Measurements from ENCODE around the gene PCNX2.

Gene PCNX2

GRCh38 chr1:233327651-233328141 lies 32.2 kb upstream of the PCNX2 start, which contains the start of gene MAP3K21:
MAP3K21 (plus strand) TSS chr1:233327724; CDS start chr1:233328029, 305 bp downstream.
- peak within 1 kb of the TSS; percentile 41 for H3K4me3 ChIP-seq (ENCODE audit: low read depth, low read length)
- no peak for TF ChIP-seq CTCF (IDR thresholded peaks at IDR 0.05; ENCODE audit: low read depth, low read length)

- H3K4me3 ChIP-seq (ENCODE audit: low read depth, low read length) = no peak overlapping the region
- TF ChIP-seq CTCF (IDR thresholded peaks at IDR 0.05; ENCODE audit: low read depth, low read length) = no peak
These were observed 31.5 kb upstream of the PCNX2 start for GRCh38 chr1:233326811-233327650.

GRCh38 chr1:233326319-233326718 lies 30.8 kb upstream of the PCNX2 start:
- H3K4me3 ChIP-seq (ENCODE audit: low read depth, low read length) = no peak overlapping the region
- TF ChIP-seq CTCF (IDR thresholded peaks at IDR 0.05; ENCODE audit: low read depth, low read length) = no peak

GRCh38 chr1:233323718-233324117 lies 28.2 kb upstream of the PCNX2 start:
- H3K4me3 ChIP-seq (ENCODE audit: low read depth, low read length) = no peak overlapping the region
- no peak for TF ChIP-seq CTCF (IDR thresholded peaks at IDR 0.05; ENCODE audit: low read depth, low read length)

GRCh38 chr1:233320023-233320422 lies 24.5 kb upstream of the PCNX2 start:
- no peak for TF ChIP-seq CTCF (IDR thresholded peaks at IDR 0.05; ENCODE audit: low read depth, low read length)
- H3K4me3 ChIP-seq (ENCODE audit: low read depth, low read length) = no peak overlapping the region

- TF ChIP-seq CTCF (IDR thresholded peaks at IDR 0.05; ENCODE audit: low read depth, low read length) = no peak
- H3K4me3 ChIP-seq (ENCODE audit: low read depth, low read length) = no peak overlapping the region
These were observed 23.7 kb upstream of the PCNX2 start for GRCh38 chr1:233319272-233319671.

GRCh38 chr1:233316473-233316872 lies 20.9 kb upstream of the PCNX2 start:
- no peak overlapping the region for H3K4me3 ChIP-seq (ENCODE audit: low read depth, low read length)
- TF ChIP-seq CTCF (IDR thresholded peaks at IDR 0.05; ENCODE audit: low read depth, low read length) = no peak
